Loucy (cell line): ENCODE data around the gene MCUR1.
"Not testable (repeated sequence)": the region's sequence is repeated elsewhere in the genome, so short reads cannot be mapped to it uniquely, and the experiment has no call there.

ENCODE experiments used
- H2AFZ ChIP-seq: fragments of 200-600 bp; sonication (generic); 2 replicates; pipeline ENCODE4 v1.6.0; 2016; ENCODE audit warnings: antibody characterized with exemption, mild to moderate bottlenecking, low read length, moderate library complexity
- H3F3A ChIP-seq: fragments of 200-600 bp; 2 replicates; pipeline ENCODE4 v1.6.0; 2016; ENCODE audit warnings: antibody characterized with exemption, low read depth, mild to moderate bottlenecking
- H3K27me3 ChIP-seq: fragments of 200-600 bp; sonication (generic); 2 replicates; pipeline ENCODE4 v1.6.1; 2014; ENCODE audit warnings: low read length, mild to moderate bottlenecking; ENCODE audit not compliant: insufficient read depth, poor library complexity, severe bottlenecking
- H3K36me3 ChIP-seq: fragments of 200-600 bp; sonication (generic); 2 replicates; pipeline ENCODE4 v1.6.1; 2016; ENCODE audit warnings: low read length; ENCODE audit not compliant: insufficient read depth
- H3K4me1 ChIP-seq: fragments of 200-600 bp; sonication (generic); 2 replicates; pipeline ENCODE4 v1.5.1; 2014; ENCODE audit warnings: low read length, mild to moderate bottlenecking; ENCODE audit not compliant: insufficient read depth, poor library complexity, severe bottlenecking
- H3K4me2 ChIP-seq: fragments of 200-600 bp; sonication (generic); 2 replicates; pipeline ENCODE4 v1.6.0; 2014; ENCODE audit warnings: antibody characterized with exemption, low read length, low read depth, mild to moderate bottlenecking; ENCODE audit not compliant: poor library complexity, severe bottlenecking
- H3K4me3 ChIP-seq: fragments of 200-600 bp; sonication (generic); 2 replicates; pipeline ENCODE4 v1.5.1; 2014; ENCODE audit warnings: low read length, mild to moderate bottlenecking, mixed read lengths; ENCODE audit not compliant: poor library complexity, severe bottlenecking
- H3K79me2 ChIP-seq: fragments of 200-600 bp; sonication (generic); 2 replicates; pipeline ENCODE4 v1.6.1; 2014; ENCODE audit warnings: low read length; ENCODE audit not compliant: insufficient read depth
- H3K9ac ChIP-seq: fragments of 200-600 bp; sonication (generic); 2 replicates; pipeline ENCODE4 v1.6.0; 2014; ENCODE audit warnings: mild to moderate bottlenecking, low read depth, low read length, moderate library complexity; ENCODE audit not compliant: poor library complexity, severe bottlenecking
- H3K9me2 ChIP-seq: fragments of 200-600 bp; sonication (generic); replicated peaks from 2 replicates; pipeline ENCODE4 v1.6.1; 2016; ENCODE audit warnings: low read depth, low read length, mixed read lengths
- H3K9me3 ChIP-seq: fragments of 200-600 bp; sonication (generic); 2 replicates; pipeline ENCODE4 v1.6.1; 2014; ENCODE audit warnings: mild to moderate bottlenecking, antibody characterized with exemption, low read length, low read depth; ENCODE audit not compliant: insufficient read depth
- H4K20me1 ChIP-seq: fragments of 200-600 bp; sonication (generic); 2 replicates; pipeline ENCODE4 v1.6.0; 2014; ENCODE audit warnings: antibody characterized with exemption, low read length, mild to moderate bottlenecking; ENCODE audit not compliant: insufficient read depth, poor library complexity, severe bottlenecking
- EZH2phosphoT487 ChIP-seq: fragments of 200-600 bp; IDR thresholded peaks from 2 replicates; pipeline ENCODE4 v1.6.1; 2018; ENCODE audit warnings: antibody characterized with exemption, mild to moderate bottlenecking, moderate library complexity, borderline replicate concordance
- TF ChIP-seq, protein P1 (sequence below): fragments of 200-600 bp; sonication (generic); conservative IDR thresholded peaks from 2 replicates; pipeline ENCODE4 v1.5.1; 2014; ENCODE audit warnings: mild to moderate bottlenecking, antibody characterized with exemption, low read length

MCUR1 gene

DNA sequence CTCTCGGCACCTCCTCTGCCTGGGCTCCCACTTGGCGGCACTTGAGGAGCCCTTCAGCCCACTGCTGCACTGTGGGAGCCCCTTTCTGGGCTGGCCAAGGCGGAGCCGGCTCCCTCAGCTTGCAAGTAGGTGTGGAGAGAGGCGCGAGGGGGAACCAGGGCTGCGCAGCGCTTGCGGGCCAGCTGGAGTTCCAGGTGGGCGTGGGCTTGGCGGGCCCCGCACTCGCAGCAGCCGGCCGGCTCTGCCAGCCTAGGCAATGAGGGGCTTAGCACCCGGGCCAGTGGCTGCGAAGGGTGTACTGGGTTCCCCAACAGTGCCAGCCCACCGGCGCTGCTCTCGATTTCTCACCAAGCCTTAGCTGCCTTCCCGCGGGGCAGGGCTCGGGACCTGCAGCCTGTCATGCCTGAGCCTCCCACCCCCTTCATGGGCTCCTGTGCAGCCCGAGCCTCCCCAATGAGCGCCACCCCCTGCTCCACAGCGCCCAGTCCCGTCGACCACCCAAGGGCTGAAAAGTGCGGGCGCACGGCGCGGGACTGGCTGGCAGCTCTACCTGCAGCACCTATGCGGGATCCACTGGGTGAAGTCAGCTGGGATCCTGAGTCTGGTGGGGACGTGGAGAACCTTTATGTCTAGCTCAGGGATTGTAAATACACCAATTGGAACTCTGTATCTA, 41.9 kb downstream of the MCUR1 start:
- not testable (repeated sequence) for H3K79me2 ChIP-seq, H3K9me2 ChIP-seq, H3K4me3 ChIP-seq, H4K20me1 ChIP-seq, H3K36me3 ChIP-seq, H3K9me3 ChIP-seq, H3K4me2 ChIP-seq, H2AFZ ChIP-seq, H3F3A ChIP-seq, H3K27me3 ChIP-seq, H3K4me1 ChIP-seq, H3K9ac ChIP-seq

DNA sequence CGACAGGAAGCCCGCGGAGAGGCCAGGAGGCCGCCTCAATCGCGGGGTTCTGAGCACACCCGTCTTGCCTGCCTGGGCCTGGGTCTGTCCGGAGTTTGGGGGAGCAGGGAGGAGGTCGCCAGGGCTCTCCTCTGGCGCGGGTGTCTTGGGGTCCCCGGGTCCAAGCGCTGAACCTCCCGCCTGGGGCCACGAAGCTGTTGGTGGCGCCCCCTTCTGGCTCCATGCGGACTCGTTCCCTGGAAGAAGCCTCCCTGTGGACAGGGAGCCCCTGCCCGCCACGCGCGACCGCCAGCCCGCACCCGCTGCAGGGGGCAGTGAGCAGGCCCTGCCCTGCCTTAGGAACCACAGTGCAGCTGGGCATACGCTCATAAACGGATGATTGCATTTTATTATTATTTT, 44.7 kb downstream of the MCUR1 start:
- Histone ChIP-seq H2AFZ (no peak overlapping the region), H3K4me2 (no peak overlapping the region), H3K36me3 (no peaks in the 10 kb centered on the region), H3K4me3 (no peak overlapping the region), H4K20me1 (no peaks in the 10 kb centered on the region), H3K27me3 (no peaks in the 10 kb centered on the region), H3K4me1 (peaks cover 23% of the 10 kb centered on the region), H3K9me3 (no peaks in the 10 kb centered on the region), H3K79me2 (no peaks in the 10 kb centered on the region), H3K9ac (no peak overlapping the region), H3F3A (no peaks in the 10 kb centered on the region), H3K9me2 (no peaks in the 10 kb centered on the region)
- no peak for TF ChIP-seq EZH2phosphoT487
- TF ChIP-seq, protein P1, sequence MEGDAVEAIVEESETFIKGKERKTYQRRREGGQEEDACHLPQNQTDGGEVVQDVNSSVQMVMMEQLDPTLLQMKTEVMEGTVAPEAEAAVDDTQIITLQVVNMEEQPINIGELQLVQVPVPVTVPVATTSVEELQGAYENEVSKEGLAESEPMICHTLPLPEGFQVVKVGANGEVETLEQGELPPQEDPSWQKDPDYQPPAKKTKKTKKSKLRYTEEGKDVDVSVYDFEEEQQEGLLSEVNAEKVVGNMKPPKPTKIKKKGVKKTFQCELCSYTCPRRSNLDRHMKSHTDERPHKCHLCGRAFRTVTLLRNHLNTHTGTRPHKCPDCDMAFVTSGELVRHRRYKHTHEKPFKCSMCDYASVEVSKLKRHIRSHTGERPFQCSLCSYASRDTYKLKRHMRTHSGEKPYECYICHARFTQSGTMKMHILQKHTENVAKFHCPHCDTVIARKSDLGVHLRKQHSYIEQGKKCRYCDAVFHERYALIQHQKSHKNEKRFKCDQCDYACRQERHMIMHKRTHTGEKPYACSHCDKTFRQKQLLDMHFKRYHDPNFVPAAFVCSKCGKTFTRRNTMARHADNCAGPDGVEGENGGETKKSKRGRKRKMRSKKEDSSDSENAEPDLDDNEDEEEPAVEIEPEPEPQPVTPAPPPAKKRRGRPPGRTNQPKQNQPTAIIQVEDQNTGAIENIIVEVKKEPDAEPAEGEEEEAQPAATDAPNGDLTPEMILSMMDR, result peak; percentile 34

DNA sequence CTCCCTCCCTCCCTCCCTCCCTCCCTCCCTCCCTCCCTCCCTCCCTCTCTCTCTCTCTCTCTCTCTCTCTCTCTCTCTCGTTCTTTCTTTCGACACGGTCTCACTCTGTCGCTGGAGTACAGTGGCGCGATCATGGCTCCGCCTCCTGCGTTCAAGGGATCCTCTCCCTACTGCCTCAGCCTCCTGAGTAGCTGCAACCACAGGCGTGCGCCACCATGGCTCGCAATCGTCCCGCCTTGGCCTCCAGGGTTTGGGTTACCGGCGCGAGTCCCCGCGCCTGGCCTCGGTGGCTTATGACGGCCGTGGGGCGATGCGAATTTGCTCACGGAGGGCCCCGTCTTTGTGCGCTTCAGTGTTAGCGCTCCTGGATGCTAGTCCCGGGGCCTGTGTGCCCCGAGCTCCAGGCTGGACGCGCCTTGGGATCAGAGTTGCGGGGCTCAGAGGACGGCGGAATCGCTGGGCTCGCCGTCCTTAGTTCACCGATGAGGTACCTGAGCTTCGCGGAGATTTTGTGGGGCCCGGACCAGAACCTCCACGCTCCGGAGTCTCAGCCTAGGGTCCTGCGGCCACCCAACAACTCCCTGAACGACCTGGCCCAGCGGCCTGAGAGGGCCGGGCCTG, 45.2 kb downstream of the MCUR1 start:
- no peaks in the 10 kb centered on the region for H3K9me2 ChIP-seq

More for the DNA sequence above, 45.2 kb downstream of the MCUR1 start:
- Histone ChIP-seq H3K79me2 (no peaks in the 10 kb centered on the region), H4K20me1 (no peaks in the 10 kb centered on the region), H3K9ac (no peak overlapping the region), H3K27me3 (no peaks in the 10 kb centered on the region), H3F3A (no peaks in the 10 kb centered on the region), H3K36me3 (no peaks in the 10 kb centered on the region), H3K4me2 (no peak overlapping the region), H2AFZ (no peak overlapping the region), H3K9me3 (no peaks in the 10 kb centered on the region), H3K4me1 (peaks cover 24% of the 10 kb centered on the region), H3K4me3 (no peak overlapping the region)
- TF ChIP-seq, protein P1, result no peak
- no peak for TF ChIP-seq EZH2phosphoT487
